HG02763 (cell line): ENCODE data around the gene ST3GAL4.
A peak's percentile ranks its signal among the peaks of the same experiment; 100 is the strongest.
"Not testable (repeated sequence)": the region's sequence is repeated elsewhere in the genome, so short reads cannot be mapped to it uniquely, and the experiment has no call there.

Experiments used
- ATAC-seq: cut with Tn5 transposase; IDR thresholded peaks from one replicate; pipeline ENCODE4 v1.9.1; 2021; ENCODE audit warnings: mild to moderate bottlenecking, moderate library complexity; ENCODE audit not compliant: unreplicated experiment

ST3GAL4 gene

GRCh38 chr11:126384449-126385070, 29.1 kb downstream of the ST3GAL4 start:
- no peak for ATAC-seq

- no peak for ATAC-seq
These were observed 30.7 kb downstream of the ST3GAL4 start for GRCh38 chr11:126385991-126386728.

- ATAC-seq = not testable (repeated sequence)
These were observed 31.2 kb downstream of the ST3GAL4 start for GRCh38 chr11:126386729-126387071.

- ATAC-seq = no peak
These were observed 32.4 kb downstream of the ST3GAL4 start for GRCh38 chr11:126387857-126388256.

GRCh38 chr11:126390272-126390867, 34.9 kb downstream of the ST3GAL4 start:
- ATAC-seq = no peak

- ATAC-seq = no peak
These were observed 35.9 kb downstream of the ST3GAL4 start for GRCh38 chr11:126391286-126391954.

GRCh38 chr11:126391970-126392632, 36.6 kb downstream of the ST3GAL4 start:
- ATAC-seq = peak; percentile 62

GRCh38 chr11:126392633-126393013, 37.1 kb downstream of the ST3GAL4 start:
- peak; percentile 23 for ATAC-seq

GRCh38 chr11:126393143-126393542, 37.7 kb downstream of the ST3GAL4 start:
- ATAC-seq = no peak

- no peak for ATAC-seq
These were observed 38.5 kb downstream of the ST3GAL4 start for GRCh38 chr11:126394036-126394435.

- not testable (repeated sequence) for ATAC-seq
These were observed 39.2 kb downstream of the ST3GAL4 start for GRCh38 chr11:126394634-126395072.

GRCh38 chr11:126395784-126396183, 40.3 kb downstream of the ST3GAL4 start:
- not testable (repeated sequence) for ATAC-seq

GRCh38 chr11:126396266-126396665, 40.8 kb downstream of the ST3GAL4 start:
- not testable (repeated sequence) for ATAC-seq

GRCh38 chr11:126396965-126397364, 41.5 kb downstream of the ST3GAL4 start:
- no peak for ATAC-seq

GRCh38 chr11:126398296-126398695, 42.8 kb downstream of the ST3GAL4 start:
- no peak for ATAC-seq

- no peak for ATAC-seq
These were observed 43.2 kb downstream of the ST3GAL4 start for GRCh38 chr11:126398721-126399120.

- no peak for ATAC-seq
These were observed 44.5 kb downstream of the ST3GAL4 start for GRCh38 chr11:126400019-126400418.

- ATAC-seq = no peak
These were observed 45.0 kb downstream of the ST3GAL4 start for GRCh38 chr11:126400479-126400878.

- ATAC-seq = no peak
These were observed 47.6 kb downstream of the ST3GAL4 start for GRCh38 chr11:126403022-126403581.

- peak; percentile 98 for ATAC-seq
These were observed 48.2 kb downstream of the ST3GAL4 start for GRCh38 chr11:126403658-126404057.

- ATAC-seq = no peak
These were observed 48.9 kb downstream of the ST3GAL4 start for GRCh38 chr11:126404367-126404766.
